HT1080 (cell line): Measurements from ENCODE around the gene BCL11B. TPM values are rescaled to one million over a fixed set of nuclear protein-coding genes. Genes with fewer than 3 reads are reported as not detected.

Experiments used
- DNase-seq: peaks from one replicate; pipeline ENCODE4 v3.0.0-alpha.2; 2015; ENCODE audit warnings: low read depth
- total RNA-seq: library from RNA; depleted of rRNA; stranded (reverse); fragments of >200 nt; shearing (Covaris generic); gene quantifications from 2 replicates; pipeline ENCODE4 v1.2.3, GENCODE V29; 2014

Gene BCL11B
- total RNA-seq, 1 experiment from 2014 or later: 0.18 TPM

DNA sequence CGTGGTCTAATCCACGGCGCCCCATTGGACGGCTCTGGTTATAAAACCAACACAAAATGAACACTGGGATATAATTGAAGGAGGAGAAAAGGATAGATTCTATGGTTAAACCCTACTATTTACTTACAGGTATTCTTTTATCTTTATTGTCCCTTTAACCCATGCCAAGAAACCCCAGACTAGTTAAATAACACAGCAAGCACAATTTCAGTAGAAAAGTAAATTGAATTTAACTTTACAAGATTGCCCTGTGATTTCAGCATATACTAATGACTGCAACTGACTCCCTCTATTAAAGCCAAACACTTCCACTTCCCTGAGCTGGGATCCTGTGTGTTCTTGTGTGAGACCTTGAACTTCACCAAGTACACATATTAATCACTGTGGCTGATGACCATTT, 45.3 kb downstream of the BCL11B start:
- DNase-seq: no peak

DNA sequence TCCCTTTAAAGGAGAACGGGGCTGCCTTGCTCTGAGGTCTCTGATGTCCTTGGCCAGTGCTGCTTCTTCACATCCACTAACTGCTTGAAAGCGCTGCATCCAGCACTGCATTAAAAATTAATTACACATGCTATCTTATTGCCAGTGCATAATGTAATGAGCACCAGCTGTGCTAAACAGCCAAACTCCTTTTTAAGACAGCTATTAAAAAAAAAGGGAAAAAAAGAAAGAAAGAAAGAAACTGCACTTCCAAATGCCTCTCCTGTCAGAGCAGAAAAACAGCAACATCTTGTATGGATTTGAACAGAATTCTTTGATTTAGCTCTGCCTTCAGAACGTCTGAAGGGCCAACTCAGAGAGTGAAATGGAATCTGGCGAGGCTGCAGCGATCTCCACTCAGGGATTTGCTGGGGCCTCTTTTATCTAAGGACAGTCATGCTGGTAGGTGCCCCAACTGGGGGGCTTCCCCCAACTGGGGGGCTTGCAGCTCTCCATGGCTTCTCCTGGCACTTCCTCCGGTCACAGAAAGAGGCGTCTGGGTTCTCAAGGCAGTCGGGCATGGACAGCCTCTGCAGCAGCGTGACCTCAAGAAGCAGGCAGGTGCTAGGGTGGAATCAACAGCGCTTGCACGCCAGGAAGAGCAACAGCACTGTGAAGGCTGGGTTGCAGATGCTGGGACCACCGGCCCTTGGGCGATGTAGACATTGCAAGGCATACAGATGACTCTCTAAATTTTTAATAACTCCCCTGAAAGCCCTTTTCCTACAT, 46.4 kb downstream of the BCL11B start:
- DNase-seq: no peak

DNA sequence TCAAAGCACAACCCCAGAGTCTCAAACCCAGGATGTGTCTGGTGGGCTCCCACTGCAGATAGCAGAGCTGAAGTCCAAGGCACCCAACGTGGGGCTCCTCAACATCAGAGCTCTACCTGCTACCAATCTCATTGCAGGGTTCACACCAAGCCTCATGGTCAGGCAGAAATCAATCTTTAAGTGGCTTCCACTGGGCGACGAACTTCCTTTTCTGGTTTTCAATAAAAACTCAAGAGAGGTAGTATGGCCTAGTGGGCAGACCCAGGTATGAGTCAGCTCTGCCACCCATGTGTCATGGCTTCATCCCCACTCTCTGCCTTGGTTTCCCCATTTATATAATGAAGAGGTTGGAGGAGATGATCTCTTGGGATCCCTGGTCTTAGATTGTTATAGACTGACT, 47.0 kb downstream of the BCL11B start:
- no peak for DNase-seq

DNA sequence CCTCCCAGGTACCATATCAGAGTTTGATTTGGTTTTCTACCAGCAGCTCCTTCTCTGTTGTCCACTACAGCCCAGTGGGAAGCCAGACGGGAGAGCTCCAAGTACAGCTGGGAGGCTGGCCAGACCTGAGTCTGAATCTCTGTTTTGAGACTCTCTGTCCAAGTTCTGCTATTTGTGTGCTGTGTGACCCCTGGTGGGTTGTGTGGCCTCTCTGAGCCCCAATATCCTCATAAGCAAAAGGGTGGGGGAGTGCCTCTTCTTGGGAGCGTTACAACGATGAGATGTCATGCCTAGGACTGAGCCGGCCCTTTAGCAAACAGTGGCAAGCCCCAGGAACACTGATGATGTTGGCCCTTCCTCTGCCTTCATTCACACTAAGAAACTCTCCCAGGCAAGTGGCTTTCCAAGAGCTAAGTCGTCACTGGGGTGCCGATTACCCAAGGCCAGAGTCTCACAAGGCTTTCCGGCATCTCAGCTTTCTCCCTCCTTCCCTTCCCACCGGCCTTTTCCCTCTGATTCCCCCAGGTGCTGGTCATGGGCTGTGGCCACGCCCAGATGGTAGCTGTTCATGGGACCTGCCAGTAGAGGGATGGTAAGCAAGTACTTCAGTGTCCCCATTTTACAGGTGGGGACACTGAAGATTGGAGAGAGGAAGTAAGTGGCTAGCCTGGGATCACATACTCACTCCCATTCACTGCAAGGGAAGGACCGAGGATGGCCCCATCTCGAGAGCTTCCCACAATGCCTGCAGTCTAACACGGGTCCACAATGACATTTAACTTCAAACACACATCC, 47.7 kb downstream of the BCL11B start:
- DNase-seq: no peak

DNA sequence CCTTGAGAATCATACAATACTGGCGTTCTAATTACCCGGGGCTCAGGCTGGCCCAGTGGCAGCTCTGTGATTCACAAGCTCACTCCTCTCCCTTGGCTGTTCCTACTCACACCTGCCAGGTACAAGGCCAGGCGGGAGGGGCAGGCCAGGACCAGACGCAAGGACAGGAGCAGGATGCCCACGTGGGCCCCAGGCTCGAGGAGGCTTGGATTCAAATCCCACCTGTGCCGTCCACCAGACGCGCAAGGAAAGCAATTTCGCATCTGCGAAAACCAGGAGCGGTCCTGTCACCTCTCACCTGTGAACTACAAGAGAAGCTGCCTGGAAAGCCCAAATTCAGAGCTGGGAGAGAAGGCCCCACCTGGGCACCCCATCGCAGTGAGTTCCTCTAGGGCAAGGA, 50.6 kb downstream of the BCL11B start:
- DNase-seq: no peak

DNA sequence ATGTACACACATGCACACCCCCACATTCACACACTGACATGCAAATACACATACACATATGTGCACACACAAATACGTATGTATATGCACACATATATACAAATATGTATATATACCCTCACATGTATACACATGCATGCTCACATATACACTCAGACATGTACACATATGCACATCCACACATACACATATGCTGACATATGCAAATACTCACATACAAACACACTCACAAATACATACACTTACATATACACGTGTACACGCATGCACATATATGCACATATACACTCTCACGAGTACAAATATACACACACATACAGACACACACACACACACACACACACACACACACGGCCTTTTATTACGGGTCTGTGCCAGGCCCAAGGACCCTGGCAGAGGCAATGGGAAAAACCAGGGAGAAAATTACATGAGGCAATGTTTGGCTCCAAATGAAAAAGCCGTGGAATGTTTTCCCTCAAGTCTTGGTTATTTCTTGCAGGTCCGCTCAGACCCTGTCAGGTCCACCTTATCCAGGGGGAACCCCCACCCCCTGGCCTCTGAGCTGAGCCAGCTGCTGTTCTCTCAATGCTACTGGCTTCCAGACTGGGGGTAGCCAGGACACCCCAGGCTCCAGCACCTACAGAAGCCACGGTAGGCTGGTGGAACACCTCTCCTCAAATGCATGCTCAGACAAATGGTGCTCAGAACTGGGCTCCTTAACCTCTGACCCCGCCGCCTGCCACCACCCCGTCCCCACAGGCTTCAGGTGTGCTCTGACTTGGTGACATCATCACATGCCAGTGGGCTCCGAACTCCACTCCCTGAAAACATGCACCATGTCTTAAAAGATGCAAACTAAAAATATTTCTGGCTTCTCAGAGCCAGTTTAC, 54.7 kb downstream of the BCL11B start:
- DNase-seq: no peak

DNA sequence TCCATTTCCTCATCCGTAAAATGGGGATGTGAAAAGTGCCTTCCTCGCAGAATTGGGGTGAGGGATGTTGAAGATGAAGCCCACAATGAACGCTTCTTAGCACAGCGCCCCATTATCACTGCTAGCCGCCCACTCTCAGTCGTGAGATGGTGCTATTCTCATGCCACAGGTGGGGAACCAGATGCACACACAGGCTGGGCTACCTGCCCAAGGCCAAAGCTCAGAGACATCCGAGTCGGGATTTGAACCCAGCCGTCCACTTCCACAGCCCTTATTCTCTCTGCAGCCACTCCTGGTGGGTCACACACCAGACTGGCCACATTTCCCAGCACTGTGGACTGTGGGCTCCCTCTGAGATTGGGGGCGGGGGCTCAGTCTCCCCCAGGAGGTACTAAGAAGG, 55.8 kb downstream of the BCL11B start:
- DNase-seq: no peak

DNA sequence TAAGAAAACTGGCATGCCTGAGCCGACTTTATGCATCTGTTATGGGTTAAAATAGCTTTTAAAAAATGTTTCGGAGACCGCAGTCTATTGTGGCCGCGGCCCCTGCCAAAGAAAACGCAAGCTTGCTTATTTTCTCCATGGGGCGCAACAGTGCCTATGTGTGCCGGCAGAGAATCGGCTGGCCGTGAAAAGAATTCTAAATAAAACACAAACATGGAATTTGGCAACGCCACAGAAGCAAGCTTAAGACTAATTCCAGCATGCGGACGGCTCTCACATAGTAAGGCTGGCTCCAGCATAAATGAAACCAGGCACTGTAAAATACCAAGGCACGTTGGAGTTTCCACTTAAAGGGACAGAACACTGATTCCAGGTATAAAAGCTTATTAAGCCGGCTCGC, 56.7 kb downstream of the BCL11B start:
- no peak for DNase-seq

DNA sequence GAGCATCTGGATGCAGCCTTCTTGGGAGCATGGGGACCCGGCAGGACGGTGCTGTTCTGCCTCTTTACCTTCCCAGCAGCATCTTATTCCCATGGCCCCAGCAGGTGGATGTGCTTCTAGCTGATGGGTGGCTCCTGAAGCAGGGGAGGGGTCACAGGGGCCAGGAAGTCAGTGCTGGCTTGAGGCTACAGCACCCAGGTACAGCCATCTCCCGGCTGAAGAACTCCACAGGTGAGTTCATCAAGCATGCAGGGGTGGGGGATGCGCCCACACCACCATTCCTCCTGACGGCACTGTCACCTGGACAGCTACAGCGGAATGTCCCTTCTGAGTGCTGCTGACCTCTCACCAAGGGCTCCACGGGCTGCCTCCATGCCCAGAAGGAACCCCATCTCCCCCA, 57.3 kb downstream of the BCL11B start:
- no peak for DNase-seq

DNA sequence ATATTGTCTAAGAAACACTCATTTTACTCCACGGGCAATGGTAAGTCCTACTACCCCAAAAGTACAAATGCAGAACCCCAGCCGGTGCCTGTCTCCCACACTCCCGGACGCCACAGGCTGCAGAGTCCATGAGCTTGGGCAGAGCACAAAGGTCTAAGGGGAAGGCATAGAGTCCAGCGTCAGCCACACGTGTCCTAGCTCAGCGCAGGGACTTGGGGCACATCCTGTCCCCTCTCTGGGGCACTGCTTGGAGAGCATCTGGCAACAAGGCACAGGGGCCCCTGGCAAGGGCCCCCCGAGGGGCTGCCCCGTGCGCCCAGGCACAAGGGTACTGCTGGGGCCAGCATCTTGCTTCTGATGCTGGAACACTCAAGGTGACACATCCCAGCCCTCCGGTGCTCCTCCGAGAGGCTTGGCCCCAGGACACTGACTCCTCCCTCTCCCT, 58.4 kb downstream of the BCL11B start:
- DNase-seq: no peak

DNA sequence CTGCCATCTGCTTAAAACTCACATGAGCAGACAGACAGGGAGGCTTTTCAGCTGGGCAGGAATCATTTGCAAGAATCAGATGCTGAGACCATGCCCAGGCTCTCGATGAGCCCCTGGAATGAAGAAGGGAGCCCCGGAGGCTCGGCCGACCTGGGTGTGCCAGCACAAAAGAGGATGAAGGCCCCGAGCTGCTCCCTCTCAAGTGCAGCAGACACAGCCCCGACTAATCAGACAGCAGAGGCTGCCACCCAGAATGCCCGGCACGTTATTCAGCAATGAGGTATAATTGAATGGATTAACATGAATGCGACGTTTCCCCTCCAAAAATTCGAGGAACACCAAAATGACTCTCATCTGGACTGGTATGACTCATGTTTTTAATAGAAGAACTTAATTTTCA, 58.9 kb downstream of the BCL11B start:
- DNase-seq: no peak

DNA sequence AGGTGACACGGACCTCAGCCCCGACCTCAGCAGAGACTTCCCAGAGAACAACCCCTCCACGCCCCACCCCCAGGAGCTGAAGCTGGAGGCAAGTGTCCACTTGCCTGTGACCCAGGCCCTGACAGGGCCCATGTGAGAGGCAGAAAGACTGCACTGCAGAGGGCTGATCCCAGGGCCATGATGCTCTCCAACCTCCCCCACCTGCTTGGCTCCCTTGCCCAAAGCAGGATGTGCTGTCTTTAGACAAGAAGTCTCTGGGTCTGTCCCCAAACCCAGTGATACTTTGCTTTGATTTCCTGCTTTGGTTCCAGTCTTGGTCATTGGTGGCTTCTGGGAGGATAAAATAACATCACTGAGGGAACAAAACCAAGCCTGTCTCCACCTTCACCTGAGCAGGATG, 59.4 kb downstream of the BCL11B start:
- DNase-seq: no peak

DNA sequence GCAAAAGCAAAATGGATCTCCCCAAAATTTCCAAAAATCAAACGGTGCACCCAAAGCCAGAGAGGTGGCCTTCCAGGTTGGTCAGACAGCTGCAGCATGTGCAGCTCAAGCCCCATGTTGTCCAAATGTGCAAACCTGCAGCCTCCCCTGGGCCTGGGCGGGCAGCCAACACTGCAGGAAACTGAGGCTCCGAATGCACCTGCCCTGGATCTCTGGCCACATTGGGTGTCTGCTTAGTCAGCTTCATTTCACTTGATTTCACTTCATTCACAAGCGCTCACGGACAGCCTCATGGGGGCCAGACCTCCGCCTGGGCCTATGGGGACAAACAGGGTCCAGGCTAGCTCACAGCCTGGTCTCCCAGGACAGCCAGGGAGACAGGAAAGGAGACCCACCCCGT, 59.8 kb downstream of the BCL11B start:
- no peak for DNase-seq

DNA sequence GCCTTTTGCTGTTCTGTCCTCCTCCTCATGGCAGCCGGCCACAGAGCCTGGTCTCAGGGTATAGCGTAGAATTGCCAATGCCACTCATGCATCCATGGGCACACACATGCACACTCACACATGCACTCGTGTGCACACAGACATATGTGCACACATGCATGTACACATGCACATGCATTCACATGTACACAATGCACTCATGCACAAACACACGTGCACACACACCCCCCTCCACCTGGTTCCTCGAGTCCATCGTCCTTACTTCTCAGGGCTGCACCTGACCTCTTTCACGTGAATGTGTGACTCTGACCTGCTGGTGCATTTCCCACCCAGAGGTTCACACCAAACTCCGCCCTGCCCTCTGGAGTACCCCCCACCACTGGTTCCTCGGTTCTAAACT, 60.6 kb downstream of the BCL11B start:
- no peak for DNase-seq

DNA sequence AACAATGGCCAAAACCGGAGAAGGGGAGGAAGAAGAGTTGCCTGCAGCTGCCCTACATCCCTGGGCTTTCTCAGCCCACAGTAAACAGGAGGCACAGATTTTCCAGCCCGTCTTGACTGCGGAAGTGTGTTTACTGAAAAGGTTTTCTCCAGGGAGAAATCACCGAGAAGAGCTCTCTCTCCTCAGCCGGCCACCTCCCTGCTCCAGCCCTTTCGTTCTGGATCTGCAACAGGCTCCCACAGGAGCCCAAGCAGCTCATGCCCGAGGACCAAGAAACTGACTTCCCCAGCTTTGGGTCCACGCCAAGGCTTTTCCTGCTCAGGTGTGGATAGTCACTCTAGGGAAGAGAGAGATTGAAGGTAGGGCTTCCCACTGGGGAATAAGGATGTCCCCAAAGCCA, 61.7 kb downstream of the BCL11B start:
- no peak for DNase-seq

DNA sequence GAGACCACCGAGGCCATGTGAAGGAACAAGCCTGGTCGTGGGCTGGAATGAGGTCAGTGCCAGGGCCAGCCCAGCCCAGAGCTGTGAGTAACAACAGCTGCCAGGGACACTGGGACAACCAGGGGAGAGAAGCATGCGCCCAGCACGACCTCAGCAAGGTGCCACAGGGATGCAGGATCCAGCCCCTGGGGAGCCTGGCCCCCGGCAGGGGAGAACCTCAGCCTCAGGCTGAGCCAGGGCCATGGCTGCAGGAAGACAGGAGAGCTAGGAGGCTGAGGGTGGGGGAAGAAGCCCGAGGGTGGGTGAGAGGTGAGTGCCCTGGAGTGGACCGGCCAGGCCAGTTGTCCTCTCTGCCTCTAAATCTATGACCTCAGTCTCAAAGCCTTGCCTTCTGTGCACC, 62.6 kb downstream of the BCL11B start:
- DNase-seq: no peak

DNA sequence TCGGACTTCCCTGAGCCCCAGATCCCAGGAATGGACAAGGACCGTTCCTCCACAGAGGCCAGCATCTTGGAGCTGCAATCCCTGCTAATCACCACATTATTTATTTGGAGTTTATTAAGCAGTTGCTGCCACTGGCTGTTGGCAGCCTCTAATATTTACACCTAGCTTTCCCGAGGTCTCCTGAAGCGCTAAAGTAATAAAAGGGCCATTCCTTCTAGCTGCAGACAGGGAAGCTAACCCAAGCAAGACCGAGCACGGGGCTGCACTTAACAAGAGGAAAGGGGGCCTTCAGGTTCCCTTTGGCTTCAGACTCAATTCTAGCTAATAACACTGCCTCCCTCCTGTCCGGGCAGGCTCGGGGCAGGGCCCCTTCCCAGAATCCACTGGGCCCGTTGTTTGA, 63.7 kb downstream of the BCL11B start:
- no peak for DNase-seq

DNA sequence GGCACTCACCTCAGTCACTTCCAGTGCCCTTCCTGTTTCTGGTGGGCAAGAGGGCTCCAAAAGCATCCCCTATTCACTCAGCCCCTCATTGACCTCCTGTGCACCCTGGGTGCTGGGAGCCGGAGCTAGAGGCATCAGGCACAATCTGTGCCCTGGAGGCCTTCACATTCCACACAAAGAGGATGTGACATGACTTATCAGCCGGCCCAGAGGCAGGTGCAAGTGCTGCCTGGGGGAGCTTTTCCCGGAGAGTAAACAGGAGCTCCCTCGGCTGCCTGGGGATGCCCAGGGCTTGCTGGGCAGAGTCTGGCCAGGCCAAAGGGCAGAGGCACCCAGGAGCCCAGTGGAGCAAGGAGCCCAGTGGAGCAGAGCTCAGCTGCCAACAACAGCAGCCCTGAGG, 64.5 kb downstream of the BCL11B start:
- no peak for DNase-seq

DNA sequence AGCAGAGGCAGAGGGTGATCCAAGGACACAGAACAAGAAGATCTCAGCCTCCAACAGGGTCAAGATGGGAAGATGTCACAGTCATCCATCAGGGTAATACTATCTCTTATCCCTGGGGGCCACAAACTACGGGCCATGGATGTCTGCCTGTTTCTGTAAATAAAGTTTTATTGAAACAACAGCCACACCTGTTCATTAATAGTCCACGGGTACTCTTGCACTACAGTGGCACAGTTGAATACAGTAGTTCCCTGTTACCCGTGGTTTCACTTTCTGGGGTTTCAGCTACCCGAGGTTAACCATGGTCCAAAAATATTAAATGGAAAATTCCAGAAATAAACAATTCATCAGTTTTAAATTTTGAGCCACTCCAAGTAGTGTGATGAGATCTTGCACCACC, 65.9 kb downstream of the BCL11B start:
- DNase-seq: no peak

DNA sequence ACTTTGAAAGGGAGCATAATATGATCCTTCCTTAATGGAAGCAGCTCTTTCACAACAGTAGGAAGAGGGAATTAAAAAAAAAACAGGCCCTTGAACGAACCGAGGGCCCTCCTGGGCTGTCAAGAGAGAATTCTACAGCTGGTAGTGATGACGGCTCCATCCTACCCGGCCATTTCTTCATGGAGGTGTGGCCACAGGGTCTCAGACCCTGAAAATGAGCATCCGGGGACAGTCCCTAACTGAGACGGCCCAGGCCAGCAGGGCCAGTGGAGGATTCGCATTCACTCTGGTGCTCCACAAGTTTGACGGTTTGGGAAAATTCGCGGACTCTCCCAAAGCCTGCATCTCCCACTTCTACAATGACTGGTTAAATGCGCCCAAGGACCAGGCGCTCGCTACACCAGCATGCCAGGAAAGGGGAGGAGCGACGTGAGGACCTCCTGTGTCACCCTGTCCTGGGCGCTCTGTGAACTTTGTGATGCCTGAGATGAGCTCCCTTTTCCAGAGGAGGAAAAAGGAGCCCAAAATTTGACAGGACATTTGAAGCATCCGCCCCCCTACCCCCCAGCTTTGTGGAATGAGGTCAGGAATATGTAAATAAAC, 66.8 kb downstream of the BCL11B start:
- DNase-seq: no peak

DNA sequence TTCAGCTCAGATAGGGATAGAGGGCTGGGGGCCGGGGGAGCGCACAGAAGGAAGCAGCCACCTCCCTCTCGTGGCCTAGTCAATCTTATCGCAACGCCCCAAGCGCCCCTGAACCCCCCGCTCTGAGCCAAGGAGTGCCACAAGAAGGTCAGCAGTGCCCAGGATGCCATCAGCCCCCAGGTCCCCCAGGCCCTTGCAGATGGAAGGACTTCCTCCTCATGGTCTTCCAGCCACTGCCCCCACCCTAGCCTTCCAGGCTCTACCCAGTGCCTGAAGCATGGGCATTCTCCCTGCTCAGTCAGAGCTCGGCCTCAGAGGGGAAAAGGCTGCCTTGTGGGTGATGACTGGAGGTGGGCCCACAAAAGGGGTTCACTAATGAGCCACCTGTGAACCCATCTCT, 68.2 kb downstream of the BCL11B start:
- no peak for DNase-seq

DNA sequence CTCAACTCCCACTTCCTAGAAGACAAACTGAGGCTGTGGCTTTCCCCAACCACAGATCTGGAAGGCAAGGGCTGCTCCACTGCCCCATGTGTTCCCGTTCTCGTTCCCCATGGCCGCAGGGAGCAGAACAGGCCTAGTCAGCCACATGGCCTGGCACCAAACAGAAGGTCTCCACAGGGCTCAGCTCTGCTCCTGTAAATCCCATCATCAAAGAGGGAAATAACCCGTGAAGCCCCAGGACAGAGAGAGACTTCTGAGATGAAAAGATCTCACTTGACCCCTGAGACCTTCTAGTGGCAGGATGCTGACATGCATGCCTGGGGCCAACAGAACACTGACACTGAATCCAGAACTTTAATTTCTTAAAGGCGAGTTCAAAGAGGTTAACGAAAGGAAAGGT, 68.9 kb downstream of the BCL11B start:
- no peak for DNase-seq
